ENCODE data around the gene PIK3R5.
"Not testable (repeated sequence)": the region's sequence is repeated elsewhere in the genome, so short reads cannot be mapped to it uniquely, and the experiment has no call there.

PIK3R5 gene

GRCh38 chr17:8985054-8985701 is 19.7 kb upstream of the PIK3R5 start:
- DNase-seq = peak; percentile 52 to 79

DNA sequence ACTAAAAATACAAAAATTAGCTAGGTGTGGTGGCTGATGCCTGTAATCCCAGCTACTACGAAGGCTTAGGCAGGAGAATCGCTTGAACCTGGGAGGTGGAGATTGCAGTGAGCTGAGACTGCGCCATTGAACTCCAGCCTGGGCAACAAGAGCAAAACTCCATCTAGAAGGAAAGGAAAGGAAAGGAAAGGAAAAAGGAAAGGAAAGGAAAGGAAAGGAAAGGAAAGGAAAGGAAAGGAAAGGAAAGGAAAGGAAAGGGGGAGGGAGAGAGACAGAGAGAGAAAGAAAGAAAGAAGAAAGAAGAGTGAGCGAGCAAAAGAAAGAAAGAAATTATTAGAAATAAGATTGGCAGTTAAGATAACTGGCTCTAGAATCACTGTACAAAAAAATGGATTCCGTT is 18.7 kb upstream of the PIK3R5 start:
- DNase-seq = not testable (repeated sequence)

- no peak for DNase-seq
Observed at GRCh38 chr17:8981443-8981842, 15.9 kb upstream of the PIK3R5 start.

GRCh38 chr17:8979715-8980114 is 14.2 kb upstream of the PIK3R5 start:
- DNase-seq = no peak

- DNase-seq = no peak
Observed at GRCh38 chr17:8976638-8977037, 11.1 kb upstream of the PIK3R5 start.

- peak; percentile 84 to 94 for DNase-seq
Observed at GRCh38 chr17:8975091-8975725, 9.7 kb upstream of the PIK3R5 start.

- peak; percentile 64 to 73 for DNase-seq
Observed at GRCh38 chr17:8969901-8970300, 4.4 kb upstream of the PIK3R5 start.

DNA sequence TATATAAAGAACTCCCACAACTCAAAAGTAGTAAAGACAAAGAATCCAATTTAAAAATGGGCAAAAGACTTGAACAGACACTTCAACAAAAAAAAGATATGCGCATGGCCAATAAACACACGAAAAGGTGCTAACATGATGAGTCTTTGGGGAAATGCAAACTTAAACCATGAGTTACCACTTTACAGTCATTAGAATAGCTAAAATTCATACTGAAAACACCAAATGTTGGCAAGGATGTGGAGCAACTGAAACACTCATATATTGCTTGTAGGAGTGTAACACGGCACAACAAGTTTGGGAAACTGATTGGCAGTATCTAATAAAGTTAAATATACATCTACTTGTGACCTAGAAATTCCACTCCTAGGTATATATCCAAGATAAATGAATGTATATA is 3.0 kb upstream of the PIK3R5 start:
- no peak for DNase-seq

GRCh38 chr17:8967861-8968260 is 2.4 kb upstream of the PIK3R5 start:
- DNase-seq = peak; percentile 68 to 77

GRCh38 chr17:8966926-8967325 is 1.4 kb upstream of the PIK3R5 start:
- DNase-seq = peak; percentile 62 to 74

DNA sequence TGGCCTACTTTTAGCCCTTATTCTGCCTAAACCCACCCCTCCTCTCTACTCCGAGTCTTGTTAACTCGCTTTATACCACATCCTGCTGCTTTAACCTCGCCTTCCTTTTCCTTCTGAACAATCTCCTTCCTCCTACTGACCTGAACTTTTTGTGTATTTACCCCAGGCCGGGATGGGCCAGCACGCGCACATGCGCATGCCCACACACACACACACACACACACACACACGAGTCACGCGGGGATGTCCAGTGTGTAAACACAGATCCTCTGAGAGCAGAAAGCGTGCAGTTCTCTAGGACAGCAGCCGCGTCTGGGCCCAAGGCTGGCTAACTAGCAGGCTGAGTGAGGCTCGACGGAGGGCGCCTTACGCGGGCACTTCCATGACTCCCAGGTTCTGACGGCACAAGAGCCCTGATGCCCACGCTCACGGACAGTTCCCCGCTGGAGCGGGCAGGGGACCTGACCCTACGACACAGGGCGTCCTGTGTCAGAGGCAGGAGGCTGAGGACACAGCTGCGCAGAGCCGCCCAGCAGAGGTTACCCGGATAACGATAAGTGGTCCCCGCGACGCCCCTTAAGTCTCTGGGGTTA is 610 bp downstream of the PIK3R5 start:
- DNase-seq = peak; percentile 66 to 74

- no peak for DNase-seq
Observed at GRCh38 chr17:8963647-8964258, 1.8 kb downstream of the PIK3R5 start.

- no peak for DNase-seq
Observed at GRCh38 chr17:8963014-8963413, 2.5 kb downstream of the PIK3R5 start.

- no peak for DNase-seq
Observed at GRCh38 chr17:8961829-8962228, 3.7 kb downstream of the PIK3R5 start.

DNA sequence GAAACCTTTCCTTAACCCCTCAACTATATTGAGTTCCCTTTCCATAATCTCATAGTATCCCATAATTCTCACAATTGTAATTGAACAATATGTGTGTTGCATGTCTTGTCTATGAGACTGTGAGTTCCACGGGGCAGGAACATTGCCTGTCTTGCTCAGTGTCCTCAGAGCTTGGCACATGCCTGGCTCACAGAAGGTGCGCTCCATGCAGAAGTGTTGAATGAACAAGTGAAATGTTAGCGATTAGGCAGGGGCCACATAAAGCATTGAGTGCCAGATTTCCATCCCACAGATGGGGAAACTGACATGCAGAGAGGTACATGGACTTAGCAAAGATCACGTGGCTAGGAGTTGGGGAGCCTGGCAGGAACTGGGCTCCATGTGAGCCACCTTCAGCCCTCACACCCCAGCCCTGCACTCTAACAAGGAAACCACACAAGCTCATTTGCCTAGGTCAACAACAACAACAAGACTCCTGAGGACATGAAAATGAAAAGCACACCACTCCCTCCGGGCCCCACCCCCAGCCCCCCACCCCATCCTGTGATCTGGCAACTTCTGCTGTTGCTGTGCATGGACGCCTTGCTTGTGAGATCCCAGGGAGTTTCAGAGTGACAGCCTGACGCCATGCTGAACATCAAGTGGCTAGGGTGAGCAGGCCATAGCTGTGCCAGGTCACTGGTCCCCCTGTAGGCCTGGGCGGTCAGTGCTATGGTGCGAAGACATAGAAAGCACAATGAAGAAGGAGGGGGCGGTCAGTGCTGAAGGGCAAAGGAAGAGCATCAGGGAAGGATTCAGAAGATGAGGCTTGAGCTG is 5.0 kb downstream of the PIK3R5 start:
- DNase-seq = no peak

- DNase-seq = no peak
Observed at GRCh38 chr17:8959312-8959918, 6.1 kb downstream of the PIK3R5 start.

DNA sequence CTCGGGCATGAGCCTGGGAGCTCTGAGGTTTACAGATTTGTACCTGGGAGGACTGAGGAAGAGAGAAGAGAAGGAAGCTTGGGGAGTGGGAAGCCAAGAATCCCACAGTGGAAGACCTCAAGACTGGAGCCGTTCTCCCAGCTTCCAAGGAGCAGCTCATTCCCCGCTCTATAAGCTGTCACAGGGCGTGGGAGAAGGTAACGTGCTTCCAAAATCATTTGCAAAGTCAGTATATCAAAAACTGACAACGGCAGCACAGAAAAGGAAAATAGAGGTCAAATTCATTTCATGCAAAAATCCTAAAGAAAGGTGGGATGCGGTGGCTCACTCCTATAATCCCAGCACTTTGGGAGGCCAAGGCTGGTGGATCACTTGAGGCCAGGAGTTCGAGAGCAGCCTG is 7.8 kb downstream of the PIK3R5 start:
- no peak for DNase-seq

- DNase-seq = no peak
Observed at GRCh38 chr17:8956465-8956902, 9.0 kb downstream of the PIK3R5 start.

DNA sequence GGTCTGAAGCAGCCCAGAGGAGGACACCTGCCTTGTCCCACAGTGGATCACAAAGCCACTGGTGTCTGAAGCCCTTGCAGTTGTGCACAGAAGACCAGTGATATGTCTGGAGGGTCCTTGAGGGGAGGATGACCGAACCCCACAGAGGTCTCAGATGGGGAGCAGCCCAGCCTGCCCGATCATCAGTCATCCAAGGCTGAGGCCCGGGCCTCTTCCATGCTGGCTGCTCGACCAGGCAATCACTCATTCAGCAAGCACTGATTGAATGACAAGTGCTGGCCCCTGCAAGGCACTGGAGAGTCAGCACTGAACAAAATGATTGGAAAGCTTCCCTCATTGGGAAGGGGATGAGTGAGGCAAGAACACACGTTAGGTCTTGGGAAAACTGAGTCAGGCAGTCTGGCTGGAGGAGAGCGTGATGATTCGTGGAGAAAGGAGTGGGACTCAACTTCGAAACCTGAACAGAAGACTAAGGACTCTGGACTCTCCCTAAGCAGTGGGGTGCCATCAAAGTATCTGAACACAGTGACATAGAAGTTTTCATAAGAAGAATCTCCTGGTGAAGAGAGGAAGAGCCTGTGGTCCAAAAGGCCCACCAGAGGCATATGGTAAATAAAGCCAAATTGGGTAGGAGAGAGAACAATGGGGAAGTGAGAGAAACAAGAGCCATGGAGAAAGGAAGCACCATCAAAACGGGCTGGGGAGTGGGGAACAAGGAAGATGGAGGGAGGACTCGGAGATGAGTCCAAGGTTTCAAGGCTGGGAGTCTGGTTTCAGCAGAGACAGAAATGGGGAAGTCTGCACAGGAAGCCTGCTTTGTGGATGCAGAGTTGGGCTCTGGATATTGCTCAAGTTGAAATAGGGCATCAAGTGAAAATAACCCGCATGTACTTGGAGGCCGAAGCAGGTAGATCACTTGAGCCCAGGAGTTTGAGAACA is 10.2 kb downstream of the PIK3R5 start:
- peak; percentile 66 to 70 for DNase-seq

- DNase-seq = peak; percentile 95 to 98
Observed at GRCh38 chr17:8954339-8954738, 11.2 kb downstream of the PIK3R5 start.

DNA sequence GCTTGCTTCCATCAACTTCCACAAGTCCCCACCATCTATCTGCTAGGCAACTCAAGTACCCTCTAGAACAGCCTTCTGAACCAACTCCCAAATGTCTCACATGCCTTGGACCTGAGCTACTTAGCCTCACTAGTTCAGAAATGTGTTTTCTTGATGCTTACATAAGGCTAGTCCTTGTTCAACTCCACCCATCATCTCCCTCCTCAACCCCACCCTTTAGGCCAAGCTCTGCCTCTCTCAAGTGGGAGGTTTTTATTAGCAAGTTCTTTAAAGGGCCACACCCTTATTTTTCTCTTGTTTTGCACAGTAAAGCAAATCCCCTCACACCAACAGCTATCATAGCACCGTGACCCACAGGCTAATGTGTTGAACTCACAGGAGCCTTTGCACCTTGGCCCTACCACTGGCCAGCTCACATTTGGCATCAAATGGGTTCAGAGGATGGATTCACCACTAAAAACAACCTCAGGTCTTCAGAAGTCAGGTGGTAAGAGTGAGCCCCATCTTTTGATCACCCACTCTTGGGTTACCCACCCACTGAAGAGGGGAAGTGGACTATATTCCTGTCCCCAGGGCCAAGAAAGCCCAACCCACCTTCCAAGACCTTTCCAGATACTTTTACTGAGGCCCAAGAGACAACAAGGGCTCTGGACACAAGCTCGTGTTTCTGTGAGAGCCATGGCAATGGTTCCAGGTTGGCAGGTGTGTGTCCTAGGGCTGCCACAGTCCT is 12.2 kb downstream of the PIK3R5 start:
- DNase-seq = peak; percentile 39 to 50

Data from inflammatory macrophage treated with lipopolysaccharide for 1 hour (primary cell).